Fibroblast of peridontal ligament (primary cell): ENCODE measurements around the gene MGLL.
A peak's percentile ranks its signal among the peaks of the same experiment; 100 is the strongest.

ENCODE experiments used
- DNase-seq: peaks from one replicate; pipeline ENCODE4 v3.0.0-alpha.2; 2010; ENCODE audit errors: extremely low read depth

MGLL gene

DNA sequence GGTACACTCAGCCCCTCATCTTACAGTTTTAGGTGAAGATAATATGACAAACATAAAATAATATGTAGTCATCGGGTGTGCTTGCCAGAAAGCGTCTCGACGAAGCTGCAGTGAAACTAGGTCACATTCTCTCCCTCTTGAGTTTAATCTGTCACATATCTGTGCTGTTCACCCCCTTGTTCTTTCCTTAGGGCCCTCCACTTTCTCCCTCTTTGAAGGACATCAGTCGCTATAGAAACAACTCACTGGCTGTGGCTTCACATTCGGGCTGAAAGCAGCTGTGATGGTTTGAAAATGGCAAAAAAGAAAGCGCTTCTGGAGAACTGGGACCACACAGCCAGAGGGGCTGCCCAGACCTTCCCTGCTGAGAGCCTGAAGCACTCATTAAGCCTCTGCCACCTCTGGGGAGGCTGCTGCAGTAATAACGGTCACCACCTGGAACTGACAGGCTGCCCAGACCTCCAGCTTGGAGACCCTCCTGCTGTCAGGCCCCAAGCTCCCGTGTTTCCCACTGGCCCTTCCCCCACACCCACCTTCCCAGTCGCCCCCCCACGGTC, 99.2 kb downstream of the MGLL start:
- DNase-seq = no peak

GRCh38 chr3:127722091-127722784, 100.1 kb downstream of the MGLL start:
- no peak for DNase-seq

DNA sequence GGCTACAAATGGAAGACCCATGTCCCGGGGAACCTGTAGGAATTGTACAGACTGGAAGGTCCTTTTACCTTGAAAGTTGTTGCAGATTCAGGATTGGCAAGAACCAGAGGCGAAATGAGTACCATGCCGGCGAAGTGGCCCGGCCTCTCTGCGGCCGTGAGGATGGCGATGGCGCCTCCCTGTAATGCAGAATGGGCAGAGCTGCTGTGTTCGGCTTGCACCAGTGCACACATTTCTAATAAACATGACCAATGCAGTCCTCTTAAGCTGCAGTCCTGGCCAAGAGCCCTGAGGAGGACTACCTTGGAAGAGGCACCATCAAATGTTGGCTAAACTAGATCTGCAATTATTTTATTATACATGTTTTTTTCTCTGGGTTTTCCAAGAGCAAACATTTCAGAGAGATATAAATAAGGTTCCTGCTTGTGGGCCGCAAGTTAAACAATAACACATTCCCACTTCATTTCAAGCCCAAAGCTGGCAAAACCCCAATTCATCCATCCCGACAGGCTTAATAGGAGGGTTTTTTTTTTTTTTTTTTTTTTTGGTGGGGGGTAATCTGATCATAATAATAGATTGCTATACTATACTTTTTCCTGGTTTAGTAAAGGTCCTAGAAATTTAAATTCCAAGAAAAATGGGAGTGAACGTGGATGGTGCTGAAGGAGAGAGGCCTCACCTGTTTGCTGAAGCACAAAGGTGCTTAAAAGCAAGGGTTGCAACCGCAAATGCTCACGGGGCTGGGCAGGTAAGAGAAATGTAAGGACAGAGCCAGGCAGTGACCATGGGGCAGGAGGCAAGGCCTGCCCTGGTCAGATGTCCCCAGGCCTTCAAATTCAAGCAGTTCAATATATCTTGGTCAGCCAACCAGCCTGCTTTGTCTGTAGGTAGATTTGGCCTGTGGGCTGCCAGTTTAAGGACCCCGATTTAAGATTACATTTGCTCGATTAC, 101.1 kb downstream of the MGLL start:
- DNase-seq = no peak

DNA sequence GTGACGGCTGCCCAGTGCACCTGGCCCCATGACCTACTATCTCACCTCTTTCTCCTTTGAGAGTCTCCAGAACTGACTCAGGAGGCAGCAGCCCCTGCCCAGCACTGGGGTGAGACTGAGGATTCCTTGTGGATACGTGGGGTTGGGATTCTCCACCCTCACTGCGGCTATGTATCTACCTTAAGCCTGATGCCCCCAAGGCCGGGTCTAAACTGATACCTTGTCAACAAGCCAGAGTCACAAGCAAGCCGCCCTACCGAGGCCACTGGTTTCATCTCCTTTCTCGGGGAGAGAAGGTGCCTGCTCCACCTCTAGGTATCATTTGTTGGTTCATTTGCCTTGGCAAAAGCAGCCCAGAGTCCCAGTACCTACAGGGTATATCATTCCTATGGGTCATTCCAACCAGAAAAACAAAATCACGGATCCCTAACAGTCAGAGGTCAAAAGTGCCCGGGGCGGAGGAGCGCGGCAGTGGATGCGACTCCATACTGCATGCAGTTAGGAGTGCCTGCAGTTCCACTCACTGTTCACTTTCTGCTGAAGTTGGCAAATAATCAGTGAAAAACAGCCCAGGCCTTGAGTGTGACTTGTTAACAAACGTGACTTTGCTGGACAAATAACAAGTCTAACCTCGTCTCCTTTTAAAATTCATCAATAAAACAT, 102.0 kb downstream of the MGLL start:
- no peak for DNase-seq

DNA sequence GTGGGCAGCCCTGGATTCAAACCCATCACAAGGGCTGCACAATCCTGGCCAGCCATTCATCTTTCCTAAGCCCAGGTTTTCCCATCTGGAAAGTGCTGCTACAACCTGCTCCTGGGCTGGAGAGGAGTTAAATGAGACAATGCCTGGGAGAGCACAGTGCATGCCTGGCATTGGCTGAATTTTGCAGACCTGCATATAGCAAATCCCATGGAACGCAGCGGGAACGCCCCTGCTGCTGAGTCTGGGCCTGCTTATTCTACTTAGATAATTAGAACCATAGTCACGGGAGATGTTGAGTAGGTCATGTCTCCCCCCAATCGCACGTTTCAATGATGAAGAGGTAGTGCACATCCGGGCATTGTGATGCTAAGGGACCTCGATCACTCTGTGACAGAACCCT, 102.9 kb downstream of the MGLL start:
- no peak for DNase-seq

DNA sequence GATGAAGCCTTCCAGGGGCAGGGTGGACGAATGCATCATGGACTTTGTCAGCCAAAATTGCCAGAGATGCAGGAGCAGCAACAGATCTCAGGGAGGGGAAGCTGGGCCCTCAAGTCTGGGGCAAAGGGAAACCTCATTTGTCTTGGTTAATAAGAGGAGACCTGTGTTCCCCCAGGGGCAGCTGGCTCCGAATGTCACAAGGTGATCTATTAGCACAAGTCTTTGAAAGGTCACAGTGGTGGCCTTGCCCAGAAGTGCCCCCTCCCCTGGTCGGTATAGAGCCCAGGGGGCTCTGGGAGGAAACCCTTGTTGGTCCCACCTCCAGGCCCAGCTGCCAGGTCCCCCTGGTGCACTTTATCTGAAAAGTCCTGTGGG, 103.4 kb downstream of the MGLL start:
- DNase-seq = no peak

DNA sequence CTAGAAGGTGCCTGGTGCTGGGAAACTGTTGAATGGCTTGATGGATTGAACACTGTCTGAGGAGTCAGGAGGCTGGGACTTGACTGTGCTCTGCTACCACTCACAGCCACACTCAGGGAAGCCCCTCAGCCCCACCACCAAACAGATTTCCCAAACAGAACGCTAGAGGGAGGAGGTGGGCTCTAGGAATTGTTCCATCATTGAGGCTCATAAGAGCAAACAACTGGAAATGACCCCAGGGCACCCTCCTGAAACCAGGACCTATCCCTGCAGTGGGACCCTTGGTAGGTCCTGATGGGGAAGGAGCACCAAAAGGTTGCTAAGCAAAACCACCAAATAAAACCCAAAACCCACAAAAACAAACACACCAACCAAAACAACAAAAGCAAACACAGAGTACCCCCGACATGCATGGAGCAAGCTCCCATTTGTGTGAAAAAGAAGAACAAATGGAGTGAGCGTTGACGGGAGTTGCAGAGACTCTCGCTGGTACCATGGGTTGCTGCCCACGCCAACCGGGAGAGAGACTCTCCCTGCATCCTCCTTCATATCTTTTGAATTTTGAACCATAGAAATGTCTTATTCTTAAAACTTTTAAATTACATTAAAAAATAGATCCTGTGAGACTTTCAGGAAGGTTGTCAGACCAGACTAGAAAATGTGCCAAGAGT, 103.9 kb downstream of the MGLL start:
- no peak for DNase-seq

DNA sequence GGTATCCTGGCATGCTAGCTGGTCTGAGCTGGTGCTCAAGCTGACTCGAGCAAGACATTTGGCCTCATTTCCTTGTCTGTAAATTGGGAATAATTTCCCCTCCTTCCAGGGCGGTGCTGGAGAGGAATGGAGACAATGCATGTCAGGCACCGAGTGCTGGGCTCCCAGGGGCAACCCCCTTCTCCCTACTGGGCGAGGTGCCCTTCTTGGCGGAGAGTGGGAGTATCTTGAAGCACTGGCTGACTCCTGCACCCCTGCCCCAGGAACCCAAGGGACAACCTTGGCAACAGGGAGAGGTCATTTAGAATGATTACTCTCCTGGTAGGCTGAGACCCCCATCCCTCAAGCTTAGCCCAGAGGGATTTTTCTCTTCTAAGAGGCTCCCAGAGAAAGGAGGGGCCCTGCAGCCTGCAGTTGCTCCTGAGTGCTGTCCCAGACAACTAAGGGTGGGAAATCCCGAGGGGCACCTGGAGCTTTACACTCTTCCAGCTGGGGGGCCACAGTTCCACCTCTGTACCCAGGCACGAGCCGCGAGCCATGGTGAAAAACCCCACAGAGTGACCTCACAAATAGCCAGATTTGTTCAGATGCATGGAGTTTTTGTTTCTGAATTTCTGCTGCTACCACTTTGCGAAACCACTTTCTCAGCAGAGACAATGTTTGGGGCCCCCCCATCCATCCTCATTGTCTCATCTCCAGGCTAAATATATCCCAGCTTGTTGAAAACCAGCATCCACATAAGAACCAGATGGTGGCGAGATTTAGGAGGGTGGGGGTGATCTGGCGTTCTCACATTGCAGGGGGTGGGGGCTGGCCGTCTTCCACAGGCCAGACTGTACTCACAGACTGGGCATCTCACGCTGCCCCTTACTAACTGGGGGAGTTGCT, 104.7 kb downstream of the MGLL start:
- peak; percentile 63 for DNase-seq

- DNase-seq = no peak
Observed at GRCh38 chr3:127716384-127716783, 105.9 kb downstream of the MGLL start.

DNA sequence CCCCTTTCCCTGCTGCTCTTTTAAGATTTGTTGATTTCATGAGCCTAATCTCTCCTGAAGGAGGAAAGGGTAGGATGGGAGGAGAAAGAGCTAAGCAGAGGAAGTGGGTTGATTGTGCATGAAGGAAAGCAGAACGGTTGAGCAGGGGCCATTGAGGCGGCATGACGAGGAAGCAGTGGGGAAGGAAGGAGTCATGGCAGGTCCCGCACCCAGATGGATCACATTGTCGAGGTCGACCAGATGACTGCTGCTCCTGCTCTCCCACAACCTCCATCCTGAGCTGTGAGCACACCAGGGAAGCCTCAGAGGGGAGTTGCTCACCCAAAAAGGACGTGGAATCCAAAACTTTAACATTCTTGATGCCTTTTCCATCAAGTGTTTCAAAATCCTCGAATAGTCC, 106.8 kb downstream of the MGLL start:
- DNase-seq = no peak

DNA sequence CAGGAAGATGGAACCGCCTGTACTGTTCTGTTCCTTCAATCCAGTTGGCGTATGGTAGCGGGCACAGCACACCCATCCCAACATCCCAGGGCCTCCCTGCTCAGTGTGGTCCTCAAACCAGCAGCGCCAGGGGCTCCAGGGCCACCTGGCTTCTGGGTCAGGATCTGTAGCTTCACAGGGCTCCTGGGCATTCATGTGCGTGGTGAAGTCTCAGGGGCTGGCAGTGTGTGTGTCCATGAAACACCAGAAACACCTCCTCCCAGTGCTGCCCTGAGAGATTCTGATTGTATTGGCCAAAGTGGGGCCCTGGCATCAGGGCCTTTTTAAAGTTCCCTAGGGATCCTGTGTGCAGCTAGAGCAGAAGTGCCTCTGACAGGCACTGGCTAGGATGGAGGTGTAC, 107.4 kb downstream of the MGLL start:
- no peak for DNase-seq

GRCh38 chr3:127714125-127714571, 108.2 kb downstream of the MGLL start:
- DNase-seq = no peak

DNA sequence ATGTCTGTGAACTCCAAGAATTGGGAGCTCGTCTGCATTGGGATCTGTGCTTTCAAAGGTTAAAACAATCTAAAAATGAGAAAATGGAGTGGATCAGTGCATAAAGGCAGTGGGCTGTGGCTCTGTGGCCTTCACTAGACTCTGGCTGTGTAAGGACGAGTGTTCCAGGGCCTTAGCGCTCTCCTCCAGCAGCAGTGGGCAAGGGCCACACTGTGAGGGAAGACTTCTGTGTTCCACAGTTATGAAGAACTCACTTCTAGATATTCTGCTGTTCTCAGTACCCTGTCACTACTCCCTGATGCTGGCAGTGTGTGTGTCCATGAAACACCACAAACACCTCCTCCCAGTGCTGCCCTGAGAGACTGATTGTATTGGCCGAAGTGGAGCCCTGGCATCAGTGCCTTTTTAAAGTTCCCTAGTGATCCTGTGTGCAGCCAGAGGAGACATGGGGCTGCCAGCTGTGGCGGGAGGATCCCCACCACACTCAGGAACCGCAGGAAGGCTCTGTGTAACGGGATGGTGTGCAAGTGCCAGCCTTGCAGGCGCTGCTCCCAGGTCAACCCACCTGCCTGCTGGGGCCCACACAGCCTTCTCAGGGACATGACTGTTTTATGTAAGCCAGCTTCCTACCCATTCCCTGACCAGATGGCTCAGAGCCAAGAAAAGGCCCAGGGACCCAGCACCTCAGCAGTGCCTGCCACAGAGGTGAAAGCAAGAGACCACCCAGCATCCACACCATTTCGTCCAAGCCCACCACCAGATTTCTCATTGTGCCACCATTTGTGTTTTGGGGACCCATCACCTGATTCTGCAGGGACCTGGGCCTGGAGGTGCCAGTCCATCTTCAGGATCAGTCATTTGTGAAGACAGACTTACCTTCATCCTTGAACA, 109.2 kb downstream of the MGLL start:
- DNase-seq = no peak

GRCh38 chr3:127712461-127712860, 109.9 kb downstream of the MGLL start:
- DNase-seq = no peak

GRCh38 chr3:127711896-127712295, 110.4 kb downstream of the MGLL start:
- DNase-seq = no peak

DNA sequence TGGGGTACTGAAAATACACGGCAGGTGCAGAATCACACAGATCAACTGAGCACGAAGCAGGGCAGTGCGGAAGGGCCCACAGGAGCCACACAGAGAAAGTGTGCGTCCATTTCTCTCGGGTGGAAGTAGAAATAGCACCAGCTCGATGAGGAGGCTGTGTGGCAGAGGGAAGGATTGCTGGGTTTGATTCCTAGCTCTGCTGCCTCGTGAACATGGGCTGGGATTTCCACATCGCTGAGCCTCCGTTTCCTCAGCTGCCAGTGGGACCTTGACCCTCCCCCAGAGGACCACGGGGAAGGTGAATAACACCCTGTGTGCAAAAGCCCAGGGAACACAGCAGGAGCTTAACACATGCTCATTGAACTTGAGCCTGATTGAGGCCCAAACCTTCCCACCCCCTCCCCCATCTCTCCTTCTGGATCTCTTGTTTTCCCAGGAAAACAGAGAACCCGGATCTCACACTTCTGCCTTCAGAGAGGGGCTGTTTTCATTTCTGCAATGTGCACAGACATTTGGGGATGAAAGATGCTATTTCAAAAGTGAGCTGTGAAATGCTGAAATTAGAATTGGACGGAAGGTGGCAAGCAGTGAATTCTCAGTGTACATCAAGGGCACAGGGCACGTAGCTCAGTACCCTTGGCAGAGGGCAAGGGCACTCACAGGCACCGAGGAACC, 111.2 kb downstream of the MGLL start:
- DNase-seq = no peak

GRCh38 chr3:127710155-127710941, 112.0 kb downstream of the MGLL start:
- no peak for DNase-seq
